ENCODE data around the gene TRAF7.
"Not testable (repeated sequence)": the region's sequence is repeated elsewhere in the genome, so short reads cannot be mapped to it uniquely, and the experiment has no call there.

The TRAF7 gene

DNA sequence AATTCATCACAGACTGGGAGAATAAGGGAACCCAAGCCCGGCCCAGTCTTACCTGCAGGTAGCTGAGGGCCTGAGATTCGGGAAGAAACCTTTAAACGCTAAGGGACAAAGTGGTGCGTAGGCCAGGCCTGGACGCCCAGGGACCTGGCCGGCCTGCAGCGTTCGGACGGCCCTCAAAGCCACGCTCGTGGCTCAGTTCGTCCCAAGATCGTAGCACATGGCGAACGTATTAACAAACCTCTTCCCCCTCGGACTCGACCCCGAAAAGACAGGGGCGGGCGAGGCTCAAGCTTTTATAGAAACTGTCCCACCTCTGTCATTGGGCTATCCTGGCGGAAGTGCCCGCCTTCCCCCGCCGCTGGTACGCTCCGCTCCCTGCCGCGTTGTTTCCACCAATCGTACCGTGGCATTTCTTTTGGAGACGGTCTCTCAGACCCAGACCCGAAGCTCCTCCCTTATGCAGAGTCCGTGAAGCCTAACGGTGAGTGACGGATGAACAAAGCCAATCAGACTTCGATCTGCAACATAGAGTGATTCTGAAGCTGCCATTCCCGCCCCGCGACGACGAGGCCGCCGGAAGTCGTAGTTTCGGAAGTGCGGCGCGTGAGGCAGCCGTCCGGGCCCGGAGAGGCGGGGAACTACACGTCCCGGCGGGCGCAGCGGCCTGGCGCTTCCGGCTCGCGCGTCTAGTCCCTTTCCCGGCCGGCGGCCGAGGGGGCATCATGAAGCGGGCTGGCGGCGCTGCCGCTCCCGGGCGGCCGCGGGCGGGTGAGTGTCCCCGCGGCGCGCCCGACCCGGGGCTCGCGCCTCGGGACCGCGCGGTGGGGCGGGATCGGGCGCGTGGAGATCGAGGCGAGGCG lies at the start of gene TRAF7:
TRAF7 (plus strand) TSS at position 692 of the 860 bp plus-strand sequence. CDS start 8,139 bp downstream, outside the sequence.
- DNase-seq, result peak; percentile 94 to 96

DNA sequence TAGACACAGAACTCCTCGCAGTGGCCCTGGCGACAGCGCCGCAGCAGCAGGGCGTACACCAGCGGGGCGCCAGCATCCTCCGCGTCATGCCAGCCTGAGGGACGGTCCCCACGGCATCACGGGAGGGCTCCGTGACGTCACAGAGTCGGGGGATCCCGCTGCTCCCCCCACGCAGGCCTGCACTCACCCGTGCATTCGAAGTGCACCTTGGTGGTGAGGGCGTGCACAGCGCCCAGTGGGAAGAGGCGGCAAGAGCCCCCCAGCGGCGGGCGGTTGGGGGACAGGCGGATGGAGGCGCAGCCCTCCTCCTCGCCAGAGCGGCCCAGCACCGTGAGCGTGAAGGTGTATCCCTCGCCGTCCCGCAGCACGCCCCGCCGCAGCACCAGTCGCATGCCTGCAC lies 49.4 kb upstream of the TRAF7 start:
- DNase-seq, result not testable (repeated sequence)

DNA sequence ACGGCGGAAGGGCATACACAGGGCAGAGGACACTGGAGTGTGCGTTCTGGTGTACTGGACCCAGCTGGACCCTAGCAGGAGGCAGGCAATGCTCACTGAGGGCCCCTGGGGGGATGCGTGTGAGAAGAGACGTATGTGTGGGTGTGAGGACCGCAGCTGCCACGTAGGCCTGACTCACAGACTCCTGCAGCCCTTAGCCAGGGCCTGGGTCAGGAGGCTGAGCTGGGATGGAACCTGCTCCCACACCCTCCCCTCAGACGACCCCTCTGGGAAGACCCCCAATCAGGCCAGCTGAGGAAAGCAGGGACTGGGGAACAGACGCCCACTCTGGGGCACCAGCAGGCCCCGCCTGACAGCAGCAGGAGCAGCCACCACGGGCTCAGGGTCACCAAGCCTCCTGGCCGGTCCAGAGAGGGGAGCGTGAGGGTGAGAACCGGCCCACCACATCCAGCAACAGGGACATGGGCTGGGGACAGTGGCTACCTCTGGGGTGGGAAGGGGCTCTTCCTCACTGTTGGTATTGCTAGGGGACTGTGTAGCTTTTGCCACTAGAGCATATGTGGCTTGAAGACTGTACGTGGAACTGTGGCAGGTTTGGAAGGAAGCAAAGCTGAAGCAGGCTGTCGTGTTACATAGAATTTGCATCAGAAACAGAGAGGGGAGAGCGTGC lies 48.3 kb upstream of the TRAF7 start:
- DNase-seq, result not testable (repeated sequence)

DNA sequence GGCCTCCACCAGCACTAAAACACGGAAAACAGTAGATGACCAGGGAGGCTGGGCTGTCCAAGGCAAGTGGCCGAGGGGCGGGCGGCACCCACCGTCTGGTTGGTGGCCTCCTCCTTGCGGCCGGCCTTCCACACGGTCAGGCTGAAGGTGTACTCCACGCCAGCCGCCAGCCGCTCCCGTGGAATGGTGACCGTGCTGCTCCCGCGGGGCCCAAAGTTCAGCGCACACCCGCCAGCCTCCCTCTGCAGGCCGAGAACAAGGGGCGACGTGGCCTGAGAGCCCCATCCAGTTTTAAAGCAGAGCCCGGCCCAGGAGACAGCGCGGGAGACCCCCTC lies 47.8 kb upstream of the TRAF7 start:
- DNase-seq, result not testable (repeated sequence)

DNA sequence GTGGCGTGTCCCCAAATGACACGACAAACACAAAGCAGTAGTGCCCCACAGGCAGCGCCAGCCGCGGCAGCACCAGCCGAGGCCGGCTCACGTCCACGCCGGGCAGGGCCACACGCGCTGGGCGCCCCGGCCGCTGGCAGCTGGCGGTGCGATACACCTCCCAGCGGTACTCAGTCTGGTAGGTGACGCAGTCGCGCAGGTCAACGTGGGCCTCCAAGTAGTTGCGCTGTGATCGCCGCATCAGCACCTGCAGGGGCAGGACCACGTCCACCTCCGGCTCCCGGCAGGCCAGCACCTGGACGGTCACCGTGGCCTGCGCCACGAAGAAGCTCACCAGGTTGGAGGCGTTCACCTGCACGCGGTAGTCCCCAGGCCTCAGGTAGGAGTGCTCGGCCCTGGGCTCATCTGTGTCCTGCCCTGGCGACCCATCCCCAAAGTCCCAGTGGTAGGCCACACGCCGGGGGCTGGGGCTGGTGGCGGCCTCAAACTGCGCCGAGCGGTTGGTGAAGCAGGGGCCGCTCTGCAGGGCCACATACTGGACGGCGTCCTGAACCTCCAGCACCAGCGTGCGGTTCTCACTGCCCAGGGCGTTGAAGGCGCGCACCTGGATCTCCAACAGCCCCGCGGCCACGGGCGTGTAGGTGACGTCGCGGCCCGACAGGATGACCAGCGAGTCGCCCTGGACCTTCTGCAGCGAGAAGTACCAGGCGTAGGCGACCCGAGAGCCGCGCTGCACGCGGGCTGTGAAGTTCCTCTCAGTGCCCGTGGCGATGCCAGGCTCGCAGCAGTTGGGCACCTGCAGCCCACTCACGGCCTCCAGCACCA lies 46.9 kb upstream of the TRAF7 start:
- DNase-seq, result not testable (repeated sequence)

DNA sequence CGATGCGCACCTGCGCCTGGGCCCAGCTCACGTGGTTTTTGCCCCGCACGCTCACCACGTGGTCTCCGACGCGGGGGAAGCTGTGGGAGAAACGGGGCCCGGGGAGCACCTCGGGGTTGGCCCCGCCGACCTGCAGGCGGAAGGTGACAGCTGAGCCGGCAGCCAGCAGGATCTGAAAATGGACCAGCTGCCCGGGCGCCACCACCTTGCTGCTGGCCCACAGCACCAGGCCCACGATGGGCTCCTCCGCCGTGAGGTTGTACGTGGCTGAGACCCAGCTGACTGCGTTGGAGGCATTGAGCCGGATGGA lies 46.4 kb upstream of the TRAF7 start:
- DNase-seq, result not testable (repeated sequence)

DNA sequence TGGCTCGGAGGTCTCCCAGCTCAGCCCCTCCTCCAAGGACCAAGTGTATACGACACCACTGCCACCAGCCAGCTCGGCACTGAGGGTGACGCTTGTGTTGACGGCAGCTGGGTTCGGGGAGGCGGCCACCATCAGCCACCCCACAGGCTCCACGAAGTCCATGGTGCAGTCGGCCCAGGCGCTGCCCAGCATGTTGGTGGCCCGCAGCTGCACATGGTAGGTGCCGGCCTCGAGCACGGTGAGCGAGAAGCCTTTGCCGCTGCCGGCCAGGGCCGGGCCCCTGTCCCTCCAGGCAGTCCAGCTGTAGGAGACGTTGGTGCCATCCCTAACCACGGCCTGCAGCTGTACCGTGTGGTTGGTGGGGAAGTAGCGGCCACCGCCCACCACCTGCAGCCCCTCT lies 45.7 kb upstream of the TRAF7 start:
- not testable (repeated sequence) for DNase-seq

DNA sequence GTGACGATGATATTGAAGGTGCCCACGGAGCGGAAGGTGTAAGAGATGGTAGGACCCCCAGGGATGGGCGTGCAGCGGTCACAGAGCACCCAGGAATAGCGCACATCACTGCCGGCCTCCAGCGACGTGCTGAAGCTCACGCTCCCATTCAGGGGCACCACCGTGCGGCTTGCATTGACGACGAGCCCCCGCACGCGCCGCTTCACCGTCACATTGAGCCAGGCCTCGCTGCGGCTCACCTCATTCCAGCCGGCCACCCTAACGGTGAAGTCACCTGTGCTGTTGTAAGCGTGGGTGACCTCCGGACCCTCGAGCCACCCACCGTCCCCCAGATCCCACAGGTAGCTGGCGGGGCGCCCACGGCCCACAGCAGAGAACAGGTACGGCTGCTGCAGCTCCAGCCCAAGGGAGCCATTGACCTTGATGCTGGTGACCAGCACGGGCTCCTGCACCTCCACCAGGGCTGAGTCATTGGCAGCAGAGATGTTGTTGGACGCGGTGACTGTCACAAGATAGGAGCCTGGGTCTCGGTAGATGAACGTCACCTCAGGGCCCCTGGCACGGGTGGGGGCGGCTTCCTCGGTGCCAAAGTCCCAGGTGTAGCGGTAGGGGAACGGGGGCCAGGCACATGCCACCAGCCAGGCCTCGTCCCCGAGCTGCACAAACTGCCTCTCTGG lies 45.1 kb upstream of the TRAF7 start:
- DNase-seq, result not testable (repeated sequence)

DNA sequence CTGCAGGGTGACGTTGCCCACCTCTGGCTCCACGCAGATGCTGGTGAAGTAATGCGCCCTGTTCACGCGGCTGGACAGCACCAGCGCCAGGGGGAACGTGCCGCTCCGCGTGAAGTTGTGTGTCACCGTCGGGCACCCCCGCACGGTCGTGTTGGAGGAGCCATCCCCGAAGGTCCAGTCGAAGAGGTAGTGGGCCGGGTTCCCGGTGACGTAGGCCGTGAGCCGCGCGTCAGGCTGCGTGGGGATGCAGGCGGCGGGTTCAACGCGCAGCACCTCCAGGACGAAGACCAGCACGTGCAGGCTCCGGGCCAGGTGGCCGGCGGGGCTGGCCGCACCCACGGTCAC lies 44.6 kb upstream of the TRAF7 start:
- not testable (repeated sequence) for DNase-seq

DNA sequence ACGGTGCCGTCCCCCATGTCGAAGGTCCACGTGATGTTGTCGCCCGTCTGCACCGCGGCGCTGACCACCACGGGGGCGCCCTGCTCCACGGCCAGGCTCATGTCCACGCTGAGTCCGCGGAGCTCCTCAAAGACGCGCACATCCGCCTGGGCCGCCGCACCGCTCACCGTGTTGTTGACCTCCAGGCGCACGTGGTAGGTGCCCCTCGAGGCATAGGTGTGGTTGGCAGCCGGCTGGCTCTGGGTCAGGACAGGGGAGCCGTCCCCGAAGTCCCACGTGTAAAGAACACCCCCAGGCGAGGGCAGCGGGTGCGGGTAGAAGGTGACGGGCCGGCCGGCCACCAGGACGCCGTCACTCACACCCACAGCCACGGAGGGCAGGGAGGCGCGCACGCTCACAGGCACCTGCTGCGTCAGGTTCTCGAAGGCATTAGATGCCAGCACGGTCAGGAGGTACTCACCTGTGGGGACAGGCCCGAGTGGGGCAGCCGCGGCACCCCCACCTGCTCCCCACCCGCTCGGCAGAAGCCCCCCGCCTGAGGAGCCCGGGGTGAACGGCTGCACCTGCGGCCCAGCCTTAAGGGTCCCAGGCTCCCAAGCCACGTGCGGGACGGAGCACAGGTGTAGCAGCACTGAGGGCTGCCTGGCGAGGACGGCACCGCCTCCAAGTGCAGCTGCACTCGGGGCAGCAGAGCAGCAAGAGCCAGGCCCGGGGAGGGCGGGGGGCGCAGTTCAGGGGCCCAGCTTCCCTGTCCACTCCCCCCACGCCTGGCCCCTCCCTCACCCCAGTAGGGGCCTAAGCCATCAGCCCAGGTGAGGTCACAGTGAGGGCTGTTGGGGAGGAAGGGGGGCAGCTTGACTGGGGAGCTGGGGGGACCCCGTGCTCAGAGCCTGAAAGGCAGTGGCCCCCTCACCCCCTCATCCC lies 43.9 kb upstream of the TRAF7 start:
- not testable (repeated sequence) for DNase-seq

DNA sequence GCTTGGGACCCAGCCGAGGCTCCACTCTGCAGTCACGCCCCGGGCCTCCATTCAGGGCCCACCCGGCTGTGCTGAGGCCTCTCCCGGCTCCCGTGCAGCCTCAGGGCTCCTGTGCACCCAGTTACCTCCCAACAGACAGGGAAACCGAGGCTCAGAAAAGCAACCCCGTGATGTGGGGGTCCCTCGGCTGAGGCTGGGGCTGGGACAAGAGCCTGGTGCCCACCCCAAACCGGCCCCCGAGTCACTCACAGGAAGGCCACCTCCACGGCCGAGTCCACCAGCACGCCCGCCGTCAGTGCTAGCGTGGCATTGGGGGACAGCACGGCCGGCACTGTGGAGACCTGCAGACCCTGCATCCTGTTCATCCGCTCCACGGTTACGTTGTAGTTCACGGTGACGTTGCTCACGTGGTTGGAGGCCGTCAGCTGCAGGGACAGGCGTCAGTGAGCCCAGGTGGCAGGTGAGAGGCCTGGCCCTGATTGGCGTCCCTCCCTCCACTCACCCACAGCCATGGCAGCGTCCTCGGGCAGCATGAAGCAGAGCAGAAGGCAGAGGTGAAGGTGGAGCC lies 43.0 kb upstream of the TRAF7 start:
- DNase-seq, result not testable (repeated sequence)

DNA sequence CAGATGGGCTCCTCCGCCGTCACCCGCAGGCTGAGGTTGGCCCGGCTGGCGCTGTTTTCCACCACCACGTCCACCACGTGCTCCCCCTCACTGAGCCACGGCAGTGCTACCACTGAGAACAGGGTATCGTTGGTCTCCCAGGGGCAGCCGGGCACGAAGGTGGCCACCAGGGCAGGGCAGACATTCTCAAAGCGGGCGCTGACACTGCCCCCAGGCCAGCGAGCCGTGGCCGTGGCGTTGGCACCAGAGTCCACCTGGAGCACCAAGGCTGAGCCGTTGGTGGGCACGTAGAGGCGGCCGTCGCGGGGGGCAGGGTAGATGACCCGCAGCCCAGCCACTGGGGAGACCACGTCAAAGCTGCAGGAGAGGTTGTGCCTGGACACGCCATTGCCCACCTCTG lies 41.4 kb upstream of the TRAF7 start:
- not testable (repeated sequence) for DNase-seq

DNA sequence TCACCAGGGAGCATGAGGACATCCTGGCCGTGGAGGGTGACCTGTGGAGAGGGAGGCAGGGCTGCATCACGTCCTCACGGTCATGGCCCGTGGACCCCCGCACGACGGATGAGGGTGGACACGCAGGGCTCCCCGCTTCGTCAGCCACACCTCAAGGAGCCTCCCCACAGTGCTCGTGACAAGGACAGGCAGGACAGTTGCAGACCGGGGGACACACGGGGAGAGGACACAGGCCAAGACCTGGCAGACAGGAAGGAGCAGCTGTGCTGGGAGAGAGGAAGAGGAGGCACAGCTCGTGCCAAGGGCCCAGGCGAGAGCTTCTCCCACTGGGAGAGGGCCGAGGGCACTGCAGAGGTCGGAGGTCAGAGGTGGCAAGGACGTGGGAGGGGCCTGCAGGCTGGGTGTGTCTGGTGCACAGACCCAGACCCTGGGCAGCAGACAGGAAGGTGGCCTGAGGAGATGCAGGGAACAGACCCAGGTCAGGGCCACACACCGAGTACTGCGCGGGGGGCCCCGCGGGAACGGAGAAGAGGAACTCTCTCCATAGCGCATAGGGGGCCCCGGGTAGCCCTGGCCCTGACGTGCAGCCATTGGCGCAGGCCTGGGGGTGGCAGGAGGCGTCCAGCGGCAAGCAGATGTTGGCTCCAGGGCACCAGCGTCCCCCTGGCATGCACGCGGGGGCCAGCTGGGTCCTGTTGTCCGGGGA lies 40.5 kb upstream of the TRAF7 start:
- DNase-seq, result not testable (repeated sequence)

DNA sequence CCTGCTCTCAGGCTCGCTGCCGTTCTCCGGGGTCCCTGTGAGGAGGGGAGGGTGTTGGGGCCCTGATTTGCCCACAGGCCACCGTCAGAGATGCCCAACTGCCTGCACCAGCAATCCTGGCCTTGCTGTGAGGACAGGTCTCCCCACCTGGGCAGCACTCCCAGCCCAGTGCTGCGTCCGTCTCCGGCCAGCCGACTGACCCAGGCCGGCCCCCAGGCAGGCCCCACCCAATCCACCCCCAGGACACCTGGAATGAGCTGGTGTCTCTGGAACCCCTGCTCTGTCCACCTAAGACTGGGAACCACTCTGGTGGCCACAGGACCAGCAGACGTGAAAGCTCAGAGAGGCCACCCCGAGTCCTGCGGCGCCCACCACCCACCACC lies 40.0 kb upstream of the TRAF7 start:
- DNase-seq, result no peak

DNA sequence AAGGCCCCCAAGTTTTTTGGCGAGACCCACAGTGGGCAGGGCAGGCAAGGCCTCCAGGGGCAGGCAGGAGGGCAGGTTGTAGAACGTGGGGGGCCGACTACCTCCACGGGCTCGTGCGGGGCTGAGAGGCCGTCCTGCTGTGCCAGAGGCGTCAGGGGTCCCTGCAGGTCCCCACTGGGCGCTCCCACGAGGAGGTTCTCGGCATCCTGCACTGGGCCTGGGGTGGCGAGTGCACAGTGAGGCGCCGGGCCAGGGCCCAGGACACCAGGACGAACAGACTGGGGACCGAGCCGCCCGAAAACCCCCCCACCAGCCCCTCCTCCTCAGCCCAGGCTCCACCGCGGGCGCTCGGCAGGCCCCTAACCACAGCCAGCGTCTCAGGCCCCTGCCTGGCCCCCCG lies 39.2 kb upstream of the TRAF7 start:
- not testable (repeated sequence) for DNase-seq

DNA sequence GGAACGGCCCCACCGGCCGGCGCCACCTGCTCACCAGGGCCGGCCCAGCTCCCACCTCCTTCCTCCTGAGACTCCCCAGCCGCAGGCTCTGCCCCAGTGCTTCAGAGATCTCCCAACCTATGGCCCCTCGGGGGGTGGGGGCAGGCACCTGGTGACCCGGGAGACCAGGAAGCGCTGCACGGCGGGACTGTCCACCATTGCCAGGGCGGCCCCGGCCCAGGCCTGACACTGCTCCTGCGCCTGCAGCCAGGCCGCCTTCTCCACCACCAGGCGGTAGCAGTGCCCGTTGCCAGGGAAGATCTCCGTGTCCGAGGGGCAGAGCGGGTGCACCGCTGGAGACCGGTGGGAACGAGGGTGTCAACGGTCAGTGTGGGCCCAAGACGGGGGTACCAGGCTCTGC lies 38.2 kb upstream of the TRAF7 start:
- not testable (repeated sequence) for DNase-seq

DNA sequence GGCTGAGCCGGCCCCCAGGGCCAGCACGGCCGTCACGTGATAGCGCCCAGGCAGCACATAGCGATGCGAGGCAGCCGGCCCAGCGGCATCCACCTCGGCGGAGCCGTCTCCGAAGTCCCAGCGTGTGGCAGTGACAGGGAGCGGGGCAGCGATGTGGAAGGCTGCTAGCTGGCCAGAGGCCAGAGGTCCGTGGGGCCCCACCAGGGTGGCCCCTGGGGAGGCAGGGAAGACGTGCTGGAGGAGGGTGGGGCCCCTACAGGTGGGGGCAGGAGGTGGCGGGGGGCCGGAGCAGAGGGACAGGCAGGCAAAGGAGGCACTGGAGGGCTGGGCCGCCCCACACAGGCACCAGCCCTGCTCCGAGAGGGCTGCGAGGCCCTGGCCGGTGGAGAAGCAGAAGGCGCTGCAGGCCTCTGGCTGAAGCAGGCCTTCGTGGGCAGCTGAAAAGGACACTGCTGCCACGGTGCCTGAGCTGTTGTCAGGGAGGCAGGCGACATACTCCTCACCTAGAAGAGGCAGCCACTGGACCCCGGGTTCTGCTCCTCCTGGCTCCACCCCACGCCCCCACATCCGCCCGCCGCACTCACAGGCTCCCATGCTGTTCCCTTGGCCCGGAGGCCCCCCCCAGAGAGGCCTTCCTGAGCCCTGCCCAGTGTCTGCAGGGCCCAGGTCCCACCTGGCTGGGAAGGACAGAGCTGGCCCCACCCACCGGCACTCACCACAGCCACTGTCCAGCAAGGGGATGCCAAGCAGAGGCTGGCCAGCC lies 37.4 kb upstream of the TRAF7 start:
- not testable (repeated sequence) for DNase-seq

DNA sequence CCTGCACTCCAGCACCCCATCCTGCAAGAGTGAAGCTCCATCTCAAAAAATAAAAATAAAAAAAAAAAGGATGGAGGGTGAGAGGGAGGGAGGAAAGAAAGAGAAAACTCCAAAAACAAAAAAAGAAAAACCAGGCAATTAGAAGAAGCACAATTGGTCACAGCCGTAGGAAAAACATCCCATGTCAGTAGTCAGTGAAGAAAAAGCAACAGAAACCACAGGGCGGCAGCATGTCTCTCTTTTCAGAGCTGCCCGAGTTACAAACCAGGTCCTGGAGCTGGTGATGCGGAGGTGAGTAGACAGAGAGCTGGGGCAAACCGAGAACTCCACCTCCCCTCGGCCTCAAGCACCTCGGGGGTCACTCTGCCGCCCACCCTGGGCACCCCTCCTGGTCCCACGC lies 34.3 kb upstream of the TRAF7 start:
- peak in 1 of 2 donors; percentile 24 for DNase-seq

DNA sequence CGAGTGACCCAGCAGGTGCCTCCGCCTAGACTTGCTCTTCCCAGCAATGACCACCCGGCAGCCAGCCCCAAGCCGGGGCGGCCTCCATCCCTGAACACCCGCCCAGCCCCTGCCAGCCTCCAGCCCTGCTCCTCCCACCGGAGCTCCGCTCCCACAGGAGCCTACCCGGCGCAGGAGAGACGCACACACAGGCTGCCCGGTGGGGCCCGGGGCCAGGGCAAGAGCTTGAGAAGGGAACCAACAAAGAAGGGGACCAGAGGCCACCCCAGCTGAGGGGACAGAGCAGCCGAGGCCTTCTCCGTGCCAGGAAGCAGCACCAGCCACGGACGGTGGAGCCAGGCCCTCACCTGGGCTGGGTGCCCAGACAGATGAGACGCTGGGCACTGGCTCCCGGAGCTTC lies 33.7 kb upstream of the TRAF7 start:
- DNase-seq, result no peak

DNA sequence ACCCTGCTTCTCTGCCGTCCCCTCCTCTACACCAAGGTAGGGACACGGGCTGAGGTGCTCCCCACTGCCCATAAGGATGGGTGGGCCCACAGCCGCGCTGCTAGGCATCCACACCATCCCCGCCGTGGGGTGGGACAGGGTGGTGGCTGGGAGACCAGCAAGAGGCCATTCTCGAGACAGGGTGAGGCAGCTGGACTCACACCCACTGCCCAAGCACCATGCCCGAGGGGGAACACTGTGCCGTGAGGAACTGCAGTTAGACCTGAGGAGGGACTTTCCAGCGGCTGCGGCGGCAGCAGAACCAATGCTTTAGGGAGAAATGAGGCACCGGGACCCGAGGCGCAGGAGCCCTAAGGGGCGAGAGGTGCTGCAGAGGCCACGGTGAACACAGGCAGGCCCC lies 33.2 kb upstream of the TRAF7 start:
- DNase-seq, result no peak

All from activated CD4-positive, alpha-beta T cell treated with anti-CD3 and anti-CD28 coated beads for 4 hours (primary cell).